ENCODE results near the gene MAP3K4. TPM values are rescaled to one million over a fixed set of nuclear protein-coding genes. Genes with fewer than 3 reads are reported as not detected.

The MAP3K4 gene
- polyA plus RNA-seq, 1 donor: 53.4 TPM

- no peak for DNase-seq
Measured at GRCh38 chr6:161140554-161140875, 148.9 kb downstream of the MAP3K4 start.

GRCh38 chr6:161141173-161141572 is 149.6 kb downstream of the MAP3K4 start:
- no peak for DNase-seq

DNA sequence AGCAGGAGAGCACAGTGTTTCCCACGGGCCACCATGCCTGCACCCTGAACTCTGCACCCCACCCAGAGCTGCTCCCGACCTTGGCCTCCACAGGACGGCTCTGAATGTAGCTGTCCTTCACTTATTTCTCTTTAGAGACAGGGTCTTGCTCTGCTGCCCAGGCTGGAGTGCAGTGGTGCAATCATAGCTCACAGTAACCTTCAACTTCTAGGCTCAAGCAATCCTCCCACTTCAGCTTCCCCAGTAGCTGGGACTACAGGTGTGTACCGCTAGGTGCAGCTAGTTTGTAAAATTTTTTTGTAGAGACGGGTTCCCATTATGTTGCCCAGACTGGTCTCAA is 151.4 kb downstream of the MAP3K4 start:
- no peak for DNase-seq

DNA sequence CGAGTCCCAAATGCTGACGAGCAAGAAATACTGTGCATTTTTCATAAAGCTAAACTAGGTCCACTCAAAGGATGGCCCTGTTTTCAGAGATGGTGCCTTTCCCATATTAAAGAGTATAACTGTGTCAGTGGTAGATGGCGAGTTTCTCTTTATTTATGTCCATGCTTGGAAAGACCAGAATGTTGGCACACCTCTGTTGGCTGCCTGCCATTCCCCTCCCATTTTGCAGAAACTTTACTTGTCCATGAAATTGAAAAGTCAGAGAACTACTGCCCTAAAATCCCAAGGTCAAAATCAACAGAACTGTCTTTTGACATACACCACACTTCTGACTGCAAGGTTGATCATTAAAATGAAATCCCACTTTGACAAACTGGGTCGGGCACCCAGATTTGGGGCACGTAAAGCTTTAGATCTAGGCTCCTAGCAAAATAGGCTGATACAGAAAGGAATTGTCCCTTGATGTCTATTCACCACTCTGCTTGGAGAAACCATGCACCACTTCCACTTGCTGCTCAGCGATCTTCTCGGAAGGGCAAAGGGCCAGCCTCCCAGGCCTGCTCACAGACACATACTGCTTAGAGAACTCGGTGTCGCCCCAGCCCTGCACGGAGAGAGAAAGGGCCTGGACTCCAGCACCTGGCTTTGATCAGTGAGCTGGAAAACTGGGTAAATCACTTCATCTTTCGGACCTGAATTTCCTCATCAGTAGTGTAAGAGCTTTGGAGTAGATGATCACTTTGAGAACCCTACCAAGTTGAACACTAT is 152.3 kb downstream of the MAP3K4 start:
- no peak for DNase-seq

DNA sequence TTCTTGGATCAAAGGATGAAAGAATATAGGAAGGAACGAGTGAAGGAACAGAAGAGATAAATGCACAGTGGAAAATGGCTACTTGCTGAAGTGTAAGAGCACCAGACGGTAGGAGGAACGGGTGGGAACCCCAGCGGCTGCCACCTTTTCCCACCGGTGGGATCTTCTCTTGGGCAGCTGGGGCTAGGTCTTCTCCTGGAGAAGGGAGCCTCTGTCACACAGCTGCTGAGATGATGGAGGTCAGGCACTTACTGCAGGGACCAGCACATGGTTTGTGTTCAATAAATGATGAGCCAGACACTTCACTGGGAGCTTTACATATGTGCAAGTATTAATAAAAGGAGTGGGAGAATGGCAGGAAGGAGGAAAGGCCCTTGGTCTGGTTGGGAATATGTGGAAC is 158.6 kb downstream of the MAP3K4 start:
- DNase-seq: no peak

- no peak for DNase-seq
Measured at GRCh38 chr6:161150566-161150965, 159.0 kb downstream of the MAP3K4 start.

DNA sequence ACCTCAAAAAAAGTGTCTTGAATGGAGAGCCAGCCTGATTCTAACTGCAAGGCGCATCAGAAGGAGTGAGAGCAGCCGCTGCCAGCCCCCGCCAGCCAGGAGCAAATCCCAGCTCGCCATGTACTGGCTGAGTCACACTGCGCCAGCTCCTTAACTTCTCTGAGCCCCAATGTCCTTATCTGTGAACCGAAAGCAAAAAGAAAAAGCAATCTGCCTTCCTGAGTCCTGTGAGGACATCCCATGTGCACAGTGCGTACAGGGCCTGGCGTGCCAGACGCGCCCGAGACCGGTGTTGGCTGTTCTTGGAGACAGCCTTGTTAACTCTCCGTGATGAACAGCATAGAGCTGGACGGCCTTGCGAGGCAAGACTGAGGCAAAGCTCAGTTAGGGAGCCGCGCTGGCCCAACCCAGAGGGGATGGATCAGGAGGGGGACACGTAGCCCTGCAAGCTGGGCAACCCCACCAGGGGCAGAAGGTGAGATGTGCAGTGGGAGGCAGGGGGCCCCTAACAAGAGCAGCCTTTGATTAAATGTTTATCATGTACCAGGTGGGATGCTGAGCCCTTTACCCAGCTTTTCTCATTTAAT is 159.6 kb downstream of the MAP3K4 start:
- no peak for DNase-seq

GRCh38 chr6:161151660-161152526 is 160.3 kb downstream of the MAP3K4 start:
- DNase-seq: no peak

DNA sequence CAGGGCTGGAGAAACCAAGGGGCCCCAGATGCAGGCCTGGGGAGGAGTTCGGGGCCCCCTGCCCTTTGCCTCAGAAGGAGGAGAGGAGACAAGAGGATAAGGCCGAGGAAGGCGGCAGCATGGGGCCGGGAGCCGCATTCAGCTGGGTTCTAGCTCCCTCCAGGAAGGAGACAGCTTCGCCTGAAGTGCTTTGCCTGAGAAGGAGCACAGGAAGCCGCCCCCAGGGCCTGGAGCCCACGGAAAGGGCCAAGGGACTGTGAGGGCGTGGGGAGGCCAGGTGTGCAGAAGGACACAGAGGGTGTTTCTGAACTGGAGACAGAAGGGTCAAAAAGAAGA is 160.9 kb downstream of the MAP3K4 start:
- no peak for DNase-seq

- DNase-seq: no peak
Measured at GRCh38 chr6:161152907-161153662, 161.5 kb downstream of the MAP3K4 start.

GRCh38 chr6:161153725-161154124 is 162.2 kb downstream of the MAP3K4 start:
- DNase-seq: no peak

- DNase-seq: no peak
Measured at GRCh38 chr6:161154796-161155335, 163.3 kb downstream of the MAP3K4 start.

DNA sequence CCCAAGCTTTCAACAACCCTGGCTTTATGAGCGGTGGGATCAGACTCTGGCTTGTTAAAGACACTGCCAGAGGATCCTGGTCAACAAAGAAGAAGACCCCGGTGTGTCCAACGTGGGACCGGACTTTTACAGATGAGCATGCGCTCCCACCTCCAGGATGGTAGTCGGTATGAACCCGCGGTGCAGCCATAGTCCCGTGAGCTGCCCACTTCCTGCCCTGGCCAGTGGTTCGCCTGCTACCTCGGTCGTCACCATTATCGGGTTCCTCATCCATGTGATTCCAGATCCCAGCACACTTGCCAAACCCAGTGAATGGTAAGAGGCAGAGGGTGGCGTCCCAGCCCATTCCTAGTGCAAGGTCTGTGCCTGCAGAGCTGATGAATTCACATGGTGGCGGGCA is 169.6 kb downstream of the MAP3K4 start:
- no peak for DNase-seq

GRCh38 chr6:161161889-161162624 is 170.5 kb downstream of the MAP3K4 start:
- no peak for DNase-seq

DNA sequence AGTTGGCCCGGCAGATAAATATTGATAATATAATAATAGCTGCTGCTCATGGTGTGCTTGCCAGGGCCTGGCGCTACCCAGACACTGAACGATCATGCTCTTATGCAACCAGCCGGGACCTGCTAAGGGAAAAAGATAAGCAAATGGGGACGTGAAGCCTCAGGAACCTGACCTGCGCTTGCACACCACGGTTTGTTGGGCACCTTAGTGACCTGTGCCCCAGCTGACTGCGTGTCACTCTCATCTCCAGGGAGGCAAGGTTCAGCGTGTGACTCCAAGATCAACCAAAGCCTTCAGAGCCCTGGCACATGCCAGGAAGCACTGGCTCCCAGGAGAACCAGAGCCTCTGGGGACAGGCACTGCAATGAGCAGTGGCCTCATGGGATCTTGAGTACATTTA is 171.2 kb downstream of the MAP3K4 start:
- DNase-seq: no peak

- DNase-seq: no peak
Measured at GRCh38 chr6:161163466-161164181, 172.1 kb downstream of the MAP3K4 start.

GRCh38 chr6:161164182-161164625 is 172.6 kb downstream of the MAP3K4 start:
- no peak for DNase-seq

DNA sequence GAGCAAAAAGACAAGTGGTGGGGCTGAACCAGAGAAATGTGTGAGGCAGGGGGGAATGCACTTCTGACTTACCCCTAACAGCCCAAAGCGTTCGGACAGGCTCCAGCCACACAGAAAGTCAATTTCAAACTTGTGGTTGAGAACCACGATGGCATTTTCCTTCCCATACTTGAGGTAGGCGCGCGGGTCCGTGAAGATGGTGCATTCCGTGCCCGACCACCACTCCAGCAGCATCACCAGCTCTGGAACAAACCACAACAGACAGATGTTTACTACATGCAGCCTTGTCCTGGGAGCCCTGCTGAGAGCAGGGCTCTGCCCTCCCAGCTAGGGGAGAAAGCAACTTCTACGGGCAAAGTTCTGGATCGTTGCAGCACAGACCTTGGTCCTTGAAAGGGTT is 174.6 kb downstream of the MAP3K4 start:
- no peak for DNase-seq

GRCh38 chr6:161166677-161167076 is 175.1 kb downstream of the MAP3K4 start:
- no peak for DNase-seq
